ENCODE data around the gene FCF1.

DNA sequence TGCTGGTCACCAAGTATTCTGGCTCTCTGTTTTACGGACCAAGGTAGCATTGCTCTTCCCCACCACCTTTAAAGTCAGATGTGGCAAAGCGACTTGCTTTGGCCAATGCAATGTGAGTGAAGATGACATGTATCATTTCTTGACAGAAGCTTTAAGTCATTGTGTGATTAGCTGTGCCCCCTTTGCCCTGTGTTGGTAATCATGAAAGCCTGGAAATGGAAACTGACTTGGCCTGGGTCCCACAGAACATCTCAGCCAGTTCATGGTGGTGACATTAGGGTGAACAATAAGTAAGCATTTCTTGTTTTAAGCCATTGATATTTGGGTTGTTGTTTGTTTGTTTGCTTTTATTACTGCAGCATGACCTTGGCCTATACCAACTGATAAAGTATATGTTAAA lies 34.3 kb downstream of the FCF1 start:
- TF ChIP-seq POLR2AphosphoS5 (IDR thresholded peaks at IDR 0.05), result no peak
- TF ChIP-seq, protein P1, sequence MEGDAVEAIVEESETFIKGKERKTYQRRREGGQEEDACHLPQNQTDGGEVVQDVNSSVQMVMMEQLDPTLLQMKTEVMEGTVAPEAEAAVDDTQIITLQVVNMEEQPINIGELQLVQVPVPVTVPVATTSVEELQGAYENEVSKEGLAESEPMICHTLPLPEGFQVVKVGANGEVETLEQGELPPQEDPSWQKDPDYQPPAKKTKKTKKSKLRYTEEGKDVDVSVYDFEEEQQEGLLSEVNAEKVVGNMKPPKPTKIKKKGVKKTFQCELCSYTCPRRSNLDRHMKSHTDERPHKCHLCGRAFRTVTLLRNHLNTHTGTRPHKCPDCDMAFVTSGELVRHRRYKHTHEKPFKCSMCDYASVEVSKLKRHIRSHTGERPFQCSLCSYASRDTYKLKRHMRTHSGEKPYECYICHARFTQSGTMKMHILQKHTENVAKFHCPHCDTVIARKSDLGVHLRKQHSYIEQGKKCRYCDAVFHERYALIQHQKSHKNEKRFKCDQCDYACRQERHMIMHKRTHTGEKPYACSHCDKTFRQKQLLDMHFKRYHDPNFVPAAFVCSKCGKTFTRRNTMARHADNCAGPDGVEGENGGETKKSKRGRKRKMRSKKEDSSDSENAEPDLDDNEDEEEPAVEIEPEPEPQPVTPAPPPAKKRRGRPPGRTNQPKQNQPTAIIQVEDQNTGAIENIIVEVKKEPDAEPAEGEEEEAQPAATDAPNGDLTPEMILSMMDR (IDR thresholded peaks at IDR 0.05), result no peak

Data from suprapubic skin (tissue), 3 donors.